ENCODE measurements around the gene NKIRAS2.
"Not testable (repeated sequence)": the region's sequence is repeated elsewhere in the genome, so short reads cannot be mapped to it uniquely, and the experiment has no call there.

NKIRAS2 gene

GRCh38 chr17:42009170-42009569 is 10.7 kb upstream of the NKIRAS2 start:
- TF ChIP-seq CTCF (IDR thresholded peaks at IDR 0.05; ENCODE audit: low read length, missing control alignments), result peak; percentile 18
- no peak overlapping the region for H3K4me3 ChIP-seq (replicated peaks; ENCODE audit: low read depth, low read length)
- DNase-seq (ENCODE audit: low read depth), result no peak

DNA sequence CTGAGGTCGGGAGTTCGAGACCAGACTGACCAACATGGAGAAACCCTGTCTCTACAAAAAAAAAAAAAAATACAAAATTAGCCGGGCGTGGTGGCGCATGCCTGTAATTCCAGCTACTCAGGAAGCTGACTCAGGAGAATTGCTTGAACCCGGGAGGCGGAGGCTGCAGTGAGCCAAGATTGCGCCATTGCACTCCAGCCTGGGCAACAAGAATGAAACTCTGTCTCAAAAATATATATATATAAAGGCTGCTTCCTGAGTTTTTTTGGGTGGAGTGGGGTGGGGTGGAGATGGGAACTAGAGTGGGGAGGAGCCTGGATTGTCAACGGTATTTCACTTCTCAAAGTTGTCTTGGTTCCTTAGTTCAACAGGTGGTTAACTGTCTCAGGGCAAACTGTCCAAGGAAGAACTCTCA is 9.6 kb upstream of the NKIRAS2 start:
- peak; percentile 78 for DNase-seq (ENCODE audit: low read depth)
- H3K4me3 ChIP-seq (replicated peaks; ENCODE audit: low read depth, low read length), result not testable (repeated sequence)

DNA sequence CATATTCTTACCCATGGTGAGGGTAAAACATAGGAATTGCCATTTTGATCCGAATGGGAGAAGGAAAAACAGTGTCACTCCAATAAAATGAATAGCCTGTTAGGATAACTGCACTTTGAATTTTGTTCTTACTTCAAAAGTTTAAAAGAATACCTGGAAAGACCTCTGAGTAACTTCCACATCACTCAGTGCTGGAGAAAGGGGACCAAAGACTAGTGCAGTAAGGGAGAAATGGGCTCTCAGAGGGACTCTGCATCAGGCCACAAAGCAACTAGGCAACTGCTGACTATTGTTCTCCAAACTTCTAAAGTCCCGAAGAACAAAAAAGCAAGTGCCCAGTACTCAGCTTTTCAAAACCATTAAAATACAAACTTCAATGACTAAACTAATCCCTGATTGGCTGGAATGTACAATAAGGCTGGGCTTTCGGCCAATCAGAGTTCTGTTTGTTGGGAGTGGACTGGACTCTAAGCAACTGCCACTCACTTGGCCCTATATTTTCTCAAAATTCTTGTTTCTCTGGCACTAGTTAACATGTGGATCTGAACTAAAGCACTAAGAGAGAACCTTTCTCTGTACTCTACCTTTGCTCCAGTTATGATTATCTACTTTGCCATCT is 8.9 kb upstream of the NKIRAS2 start:
- TF ChIP-seq CTCF (IDR thresholded peaks at IDR 0.05; ENCODE audit: low read length, missing control alignments), result no peak
- DNase-seq (ENCODE audit: low read depth), result peak; percentile 55

DNA sequence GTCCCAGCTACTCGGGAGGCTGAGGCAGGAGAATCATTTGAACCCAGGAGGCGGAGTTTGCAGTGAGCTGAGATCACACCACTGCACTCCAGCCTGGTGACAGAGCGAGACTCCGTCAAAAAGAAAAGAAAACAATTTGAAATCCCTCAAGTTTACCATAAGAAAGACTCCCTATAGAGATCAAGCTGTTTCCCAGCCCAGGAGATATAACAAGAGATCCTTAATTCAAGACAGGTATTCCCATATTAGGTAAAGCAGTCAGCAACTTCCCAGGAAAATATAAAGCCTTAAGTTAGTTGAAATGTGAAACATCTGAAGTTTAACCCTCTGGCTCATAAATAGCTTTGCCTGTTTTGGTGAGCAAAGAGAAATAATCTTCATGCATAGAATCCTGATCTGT is 7.5 kb upstream of the NKIRAS2 start:
- DNase-seq (ENCODE audit: low read depth); H3K4me3 ChIP-seq (replicated peaks; ENCODE audit: low read depth, low read length): not testable (repeated sequence)

More for the DNA sequence above, 8.9 kb upstream of the NKIRAS2 start:
- H3K4me3 ChIP-seq (replicated peaks; ENCODE audit: low read depth, low read length), result no peak overlapping the region

- H3K4me3 ChIP-seq (replicated peaks; ENCODE audit: low read depth, low read length); DNase-seq (ENCODE audit: low read depth): not testable (repeated sequence)
Observed at GRCh38 chr17:42013740-42014139, 6.2 kb upstream of the NKIRAS2 start.

GRCh38 chr17:42016411-42016831 is 3.5 kb upstream of the NKIRAS2 start:
- peak; percentile 26 for DNase-seq (ENCODE audit: low read depth)
- peak overlapping the region; percentile 100 for H3K4me3 ChIP-seq (replicated peaks; ENCODE audit: low read depth, low read length)
- no peak for TF ChIP-seq CTCF (IDR thresholded peaks at IDR 0.05; ENCODE audit: low read length, missing control alignments)

- peak within 1 kb of the TSS; percentile 100 for H3K4me3 ChIP-seq (replicated peaks; ENCODE audit: low read depth, low read length)
- TF ChIP-seq CTCF (IDR thresholded peaks at IDR 0.05; ENCODE audit: low read length, missing control alignments), result no peak
- DNase-seq (ENCODE audit: low read depth), result peak; percentile 92
Observed at GRCh38 chr17:42016941-42017865, 2.7 kb upstream of the NKIRAS2 start, which contains the start of gene DNAJC7. DNAJC7 (minus strand) TSS chr17:42017439; CDS start chr17:42017416, 23 bp downstream.

GRCh38 chr17:42017866-42018200 is 2.1 kb upstream of the NKIRAS2 start:
- TF ChIP-seq CTCF (IDR thresholded peaks at IDR 0.05; ENCODE audit: low read length, missing control alignments), result no peak
- no peak for DNase-seq (ENCODE audit: low read depth)
- H3K4me3 ChIP-seq (replicated peaks; ENCODE audit: low read depth, low read length), result peak overlapping the region; percentile 100

All from fibroblast of pulmonary artery (primary cell).